ENCODE results near the gene GALNT5.

GRCh38 chr2:157259386-157259785, 1.9 kb downstream of the GALNT5 start:
- TF ChIP-seq CTCF (conservative IDR thresholded peaks at IDR 0.05; ENCODE audit: low read depth, low read length) = no peak
- no peak for TF ChIP-seq EZH2 (IDR thresholded peaks at IDR 0.05; ENCODE audit: low read length, unreplicated experiment)
- TF ChIP-seq EZH2phosphoT487 (IDR thresholded peaks at IDR 0.05; ENCODE audit: borderline replicate concordance, low read length) = no peak

Measured in PC-3 (cell line).